Erythroblast (primary cell): ENCODE data around the gene CCDC88B.
"Not testable (repeated sequence)": the region's sequence is repeated elsewhere in the genome, so short reads cannot be mapped to it uniquely, and the experiment has no call there.

Experiments
- DNase-seq, 2 experiments: peaks; one replicate each; lab custom pipeline; 2025; lab: John Stamatoyannopoulos, UW
- GATA1 ChIP-seq: IDR thresholded peaks from 2 replicates; pipeline ENCODE4 v1.6.1; 2011; ENCODE audit warnings: low read depth, mild to moderate bottlenecking, control low read depth, low read length, moderate library complexity
- POLR2A ChIP-seq: IDR thresholded peaks from 2 replicates; pipeline ENCODE4 v1.6.1; 2011; ENCODE audit warnings: mild to moderate bottlenecking, low read length

Gene CCDC88B

DNA sequence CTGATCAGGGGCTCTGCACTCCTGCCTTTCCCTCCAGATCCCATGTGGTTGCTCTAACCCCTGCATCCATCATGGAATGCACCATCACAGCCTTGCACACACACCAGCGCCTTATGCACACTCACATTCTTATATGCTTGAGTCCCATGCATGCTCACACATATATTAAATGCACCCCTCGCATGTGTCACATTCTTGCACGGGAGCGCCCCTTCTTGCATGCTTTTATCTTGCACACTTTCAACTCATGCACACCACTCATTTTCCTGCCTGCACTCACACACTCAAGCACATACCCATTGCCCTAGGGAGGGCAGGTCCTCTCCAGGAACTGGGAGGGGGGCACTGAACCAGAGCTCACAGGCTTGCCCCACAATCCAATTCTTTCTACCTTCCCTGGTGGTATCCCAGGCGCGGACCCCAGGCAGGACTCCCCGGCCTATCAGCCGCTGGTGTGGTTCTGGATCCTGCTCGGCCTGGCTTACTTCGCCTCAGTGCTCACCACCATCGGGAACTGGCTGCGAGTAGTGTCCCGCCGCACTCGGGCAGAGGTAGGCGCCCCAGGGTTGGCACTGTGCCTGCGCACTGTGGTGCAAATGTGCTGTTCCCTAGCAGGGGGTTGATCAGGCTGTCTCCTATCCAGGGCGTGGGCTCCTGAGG, 42.2 kb upstream of the CCDC88B start:
- TF ChIP-seq GATA1, result no peak
- TF ChIP-seq POLR2A, result no peak
- DNase-seq, result no peak

DNA sequence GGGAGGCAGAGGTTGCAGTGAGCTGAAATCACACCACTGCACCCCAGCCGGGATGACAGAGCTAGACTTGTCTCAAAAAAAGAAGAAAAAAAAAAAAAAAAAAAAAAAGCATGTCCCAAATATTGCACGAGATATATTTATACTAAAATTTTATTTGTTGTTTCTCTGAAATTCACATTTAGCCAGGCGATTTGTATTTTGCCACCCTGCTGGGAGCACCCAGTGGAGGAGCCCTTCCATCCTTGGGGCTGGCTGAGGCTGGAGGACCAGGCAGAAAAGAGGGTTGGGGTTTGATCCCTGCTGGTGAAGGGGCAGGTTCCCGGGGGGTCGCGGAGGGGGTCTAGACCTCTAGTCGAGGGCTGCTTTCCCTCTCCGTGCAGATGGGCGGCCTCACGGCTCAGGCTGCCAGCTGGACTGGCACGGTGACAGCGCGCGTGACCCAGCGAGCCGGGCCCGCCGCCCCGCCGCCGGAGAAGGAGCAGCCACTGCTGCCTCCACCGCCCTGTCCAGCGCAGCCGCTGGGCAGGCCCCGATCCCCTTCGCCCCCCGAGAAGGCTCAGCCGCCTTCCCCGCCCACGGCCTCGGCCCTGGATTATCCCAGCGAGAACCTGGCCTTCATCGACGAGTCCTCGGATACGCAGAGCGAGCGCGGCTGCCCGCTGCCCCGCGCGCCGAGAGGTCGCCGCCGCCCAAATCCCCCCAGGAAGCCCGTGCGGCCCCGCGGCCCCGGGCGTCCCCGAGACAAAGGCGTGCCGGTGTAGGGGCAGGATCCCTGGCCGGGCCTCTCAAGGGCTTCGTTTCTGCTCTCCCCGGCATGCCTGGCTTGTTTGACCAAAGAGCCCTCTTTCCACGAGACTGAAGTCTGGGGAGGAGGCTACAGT, 40.8 kb upstream of the CCDC88B start:
- DNase-seq, result peak; percentile 39 to 67

DNA sequence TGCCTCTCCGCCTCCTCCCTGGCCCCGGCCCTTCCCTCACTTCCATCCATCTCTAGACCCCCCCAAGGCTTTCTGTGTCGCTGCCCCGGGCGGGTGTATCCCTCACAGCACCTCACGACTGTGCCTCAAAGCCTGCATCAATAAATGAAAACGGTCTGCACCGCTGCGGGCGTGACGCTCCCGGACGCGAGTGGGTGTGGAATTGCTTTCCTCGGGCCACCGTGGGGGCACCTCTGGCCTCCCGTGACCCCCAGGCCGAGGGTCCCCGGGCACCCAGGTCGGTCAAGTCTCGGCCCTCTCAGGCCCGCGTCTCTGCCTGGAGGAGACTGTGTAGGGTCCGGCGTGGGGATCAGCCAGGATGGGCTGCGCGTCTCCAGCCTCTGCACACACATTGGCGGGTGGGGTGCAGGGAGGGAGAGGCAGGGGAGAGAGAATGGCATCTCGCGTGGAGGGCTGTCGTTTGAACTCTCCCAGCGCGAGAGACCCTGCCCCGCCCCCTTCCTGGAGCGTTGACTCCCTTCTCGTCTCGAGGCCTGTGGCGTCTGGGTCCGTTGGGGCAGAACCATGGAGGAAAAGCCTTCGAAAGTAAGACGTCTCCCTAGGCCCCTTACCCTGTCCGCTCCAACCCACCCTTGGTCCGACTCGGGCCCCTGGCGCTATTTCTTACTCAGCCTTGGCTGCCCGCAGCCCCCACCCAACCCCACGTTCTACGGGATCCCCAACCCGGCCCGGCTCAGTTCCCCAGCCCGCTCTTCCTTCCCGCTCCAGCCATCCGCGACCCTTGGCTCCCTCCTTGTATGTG, 40.0 kb upstream of the CCDC88B start, which contains the start of gene CATSPERZ:
CATSPERZ (plus strand) TSS at position 512 of the 802 bp plus-strand sequence; CDS start at position 565, 53 bp downstream.
- no peak for TF ChIP-seq POLR2A
- DNase-seq, result no peak

More for the DNA sequence above, 40.8 kb upstream of the CCDC88B start:
- TF ChIP-seq GATA1, result no peak
- no peak for TF ChIP-seq POLR2A

DNA sequence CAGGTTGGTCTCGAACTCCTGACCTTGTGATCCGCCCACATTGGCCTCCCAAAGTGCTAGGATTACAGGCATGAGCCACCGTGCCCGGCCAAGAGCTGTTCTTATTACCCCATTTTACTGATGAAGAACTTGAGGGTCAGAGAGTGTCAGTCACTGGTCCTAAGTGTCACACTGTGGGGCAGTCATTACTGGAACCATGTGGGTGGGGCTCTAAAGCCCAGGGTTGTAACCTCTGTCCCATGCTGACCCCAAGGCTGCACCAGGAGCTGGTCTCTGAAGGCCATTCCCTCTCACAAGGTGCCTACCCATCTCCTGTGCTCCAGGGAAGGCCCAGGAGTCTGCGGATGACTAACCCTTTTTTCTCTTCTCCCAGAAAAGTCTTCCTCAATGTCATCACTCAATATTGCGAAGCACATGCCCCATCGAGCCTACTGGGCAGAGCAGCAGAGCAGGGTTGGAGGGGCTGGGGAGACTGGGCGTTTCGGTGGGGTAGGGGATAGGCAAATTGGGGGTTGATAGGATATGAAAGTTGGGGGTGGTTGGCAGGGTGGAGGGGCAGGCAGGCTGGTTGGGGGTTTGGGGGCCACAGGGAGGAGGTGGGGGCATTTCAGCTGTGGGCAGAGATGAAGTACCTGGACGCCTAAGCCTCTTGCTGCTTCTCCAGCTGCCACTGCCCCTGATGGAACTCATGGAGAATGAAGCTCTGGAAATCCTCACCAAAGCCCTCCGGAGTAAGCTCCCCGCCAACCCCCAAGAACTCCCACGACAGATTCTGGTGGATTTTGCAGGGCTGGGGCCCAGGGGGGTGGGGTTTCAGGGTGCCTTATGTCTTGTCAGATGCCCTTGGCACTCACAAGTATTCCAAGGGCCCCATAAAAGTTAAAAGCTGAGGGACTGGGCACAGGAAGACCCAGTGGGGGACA, 36.6 kb upstream of the CCDC88B start:
- TF ChIP-seq GATA1 (no peak), POLR2A (no peak)
- DNase-seq, result no peak

DNA sequence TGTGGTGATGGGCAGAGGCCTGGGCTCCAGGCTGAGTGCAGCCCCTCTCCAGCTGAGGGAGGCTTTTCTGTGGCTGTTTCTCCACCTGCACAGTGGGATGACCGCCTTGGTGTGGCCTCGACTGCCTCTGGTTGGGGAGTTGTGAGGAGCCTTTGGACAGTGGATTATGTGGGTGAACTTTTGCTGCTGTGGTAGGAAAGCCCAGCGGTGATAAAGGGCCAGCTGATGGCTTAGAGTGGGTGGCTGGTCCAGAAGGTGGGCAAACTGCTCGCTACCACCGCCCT, 36.0 kb upstream of the CCDC88B start:
- DNase-seq, result no peak
- TF ChIP-seq GATA1 (no peak), POLR2A (no peak)

DNA sequence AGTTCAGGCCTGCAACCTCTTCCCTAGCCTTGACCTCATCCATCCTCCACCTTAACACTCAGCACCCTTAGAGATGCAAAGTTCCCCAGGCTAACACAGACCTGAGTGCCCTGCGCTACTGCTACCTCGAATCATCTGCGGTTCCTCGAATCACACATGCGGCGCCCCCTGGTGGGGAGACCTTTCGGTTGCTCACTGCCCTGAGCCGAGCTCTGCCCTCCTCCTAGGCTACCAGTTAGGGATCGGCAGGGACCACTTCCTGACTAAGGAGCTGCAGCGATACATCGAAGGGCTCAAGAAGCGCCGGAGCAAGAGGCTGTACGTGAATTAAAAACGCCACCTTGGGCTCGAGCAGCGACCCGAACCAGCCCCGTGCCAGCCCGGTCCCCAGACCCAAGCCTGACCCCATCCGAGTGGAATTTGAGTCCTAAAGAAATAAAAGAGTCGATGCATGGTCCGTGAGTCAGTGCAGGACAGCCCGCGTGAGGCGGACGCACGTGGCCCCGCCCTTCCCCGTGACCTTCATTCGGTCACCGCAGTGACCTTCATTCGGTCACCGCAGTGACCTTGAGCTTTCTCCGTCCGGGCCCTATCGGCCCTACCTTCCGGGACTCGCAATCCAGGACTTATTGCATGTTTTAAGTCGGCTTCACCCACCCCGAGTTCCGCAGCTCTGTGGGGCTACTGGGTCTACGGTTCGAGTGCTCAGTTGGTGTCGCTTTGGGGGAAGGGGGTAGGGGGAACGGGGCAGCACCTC, 35.5 kb upstream of the CCDC88B start:
- DNase-seq, result peak; percentile 93 to 95
- TF ChIP-seq GATA1 (no peak), POLR2A (peak; percentile 40)

DNA sequence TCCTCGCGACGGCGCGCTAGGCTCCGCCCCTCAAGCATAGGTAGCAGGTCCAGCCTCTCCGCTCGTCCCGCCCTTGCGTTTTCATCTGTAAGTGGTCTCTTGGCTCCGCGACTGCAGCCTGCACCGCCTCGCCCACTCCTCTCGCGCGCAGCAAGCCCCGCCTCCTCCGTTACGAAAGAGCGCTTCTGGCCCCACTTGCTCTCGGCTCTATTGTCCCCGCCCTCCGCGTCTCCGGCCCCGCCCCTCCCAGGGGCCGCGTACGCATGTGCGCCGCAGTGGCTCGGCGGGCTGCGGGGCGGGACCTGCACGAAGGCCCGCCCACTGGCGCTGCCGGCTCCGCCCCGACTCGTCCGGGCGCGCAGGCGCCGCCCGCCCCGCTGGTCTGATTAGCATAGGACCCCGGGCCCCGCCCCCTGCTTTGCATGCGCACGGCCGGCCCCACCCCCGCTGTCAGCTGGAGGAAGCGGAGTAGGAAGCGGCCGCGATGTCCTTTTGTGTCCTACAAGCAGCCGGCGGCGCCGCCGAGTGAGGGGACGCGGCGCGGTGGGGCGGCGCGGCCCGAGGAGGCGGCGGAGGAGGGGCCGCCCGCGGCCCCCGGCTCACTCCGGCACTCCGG, 34.8 kb upstream of the CCDC88B start, which contains the start of gene ESRRA:
ESRRA (plus strand) TSS at position 450 of the 616 bp plus-strand sequence. CDS start 1,656 bp downstream, outside the sequence.
- TF ChIP-seq POLR2A, result no peak
- no peak for TF ChIP-seq GATA1
- peak; percentile 100 for DNase-seq

DNA sequence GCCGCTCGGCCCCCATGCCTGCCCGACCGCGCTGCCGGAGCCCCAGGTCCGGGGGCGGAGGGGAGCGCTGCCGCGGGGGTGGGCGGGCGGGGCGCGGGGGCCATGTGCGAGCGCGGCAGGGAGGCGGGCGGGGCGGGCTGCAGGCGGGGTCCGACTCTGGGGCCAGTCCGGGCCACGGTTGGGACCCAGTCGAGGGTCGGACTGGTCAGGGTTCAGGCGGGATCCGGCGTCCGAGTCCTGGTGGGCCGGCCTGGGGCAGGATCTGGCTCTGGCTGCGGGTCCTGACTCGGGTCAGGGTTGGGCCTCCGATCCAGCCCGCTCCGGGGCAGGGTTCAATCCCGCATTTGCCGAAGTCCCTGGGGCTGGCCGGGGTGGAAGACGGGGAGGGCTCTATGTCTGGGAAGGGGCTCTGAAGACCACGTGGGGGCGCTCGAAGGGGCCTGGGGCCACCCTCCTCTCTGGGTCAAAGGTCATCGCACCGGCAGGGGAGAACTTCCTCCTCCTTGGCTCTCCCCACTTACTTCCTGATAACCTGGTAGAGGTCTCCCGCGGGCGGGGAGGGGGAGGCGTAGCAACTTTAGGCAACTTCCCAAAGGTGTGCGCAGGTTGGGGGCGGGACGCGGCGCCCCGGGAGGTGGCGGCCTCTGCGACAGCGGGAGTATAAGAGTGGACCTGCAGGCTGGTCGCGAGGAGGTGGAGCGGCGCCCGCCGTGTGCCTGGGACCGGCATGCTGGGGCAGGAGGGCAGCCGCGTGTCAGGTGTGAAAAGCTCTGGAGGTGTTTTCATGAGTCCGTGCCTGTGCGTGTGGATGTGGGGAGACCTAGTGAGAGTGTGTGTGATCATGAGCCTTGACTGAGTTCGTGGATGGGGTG, 34.1 kb upstream of the CCDC88B start:
- TF ChIP-seq POLR2A (peak; percentile 13), GATA1 (no peak)
- DNase-seq, result peak; percentile 78 to 82

DNA sequence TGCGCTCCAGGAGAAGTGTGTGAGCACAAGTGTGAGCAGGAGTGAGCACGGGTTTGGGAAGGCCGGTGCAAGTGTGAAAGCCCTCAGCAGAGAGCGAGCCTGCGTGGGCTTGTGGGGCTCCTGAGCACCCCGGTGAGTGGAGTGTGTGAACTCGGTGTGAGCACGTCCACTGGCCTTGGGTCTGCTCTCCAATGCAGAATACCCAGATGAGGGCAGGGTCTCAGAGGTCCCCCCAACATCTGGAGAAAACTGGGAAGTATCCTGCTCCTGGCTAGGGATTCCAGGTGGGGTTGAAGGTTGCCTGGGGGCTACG, 33.5 kb upstream of the CCDC88B start:
- TF ChIP-seq POLR2A (peak; percentile 0), GATA1 (no peak)
- no peak for DNase-seq

DNA sequence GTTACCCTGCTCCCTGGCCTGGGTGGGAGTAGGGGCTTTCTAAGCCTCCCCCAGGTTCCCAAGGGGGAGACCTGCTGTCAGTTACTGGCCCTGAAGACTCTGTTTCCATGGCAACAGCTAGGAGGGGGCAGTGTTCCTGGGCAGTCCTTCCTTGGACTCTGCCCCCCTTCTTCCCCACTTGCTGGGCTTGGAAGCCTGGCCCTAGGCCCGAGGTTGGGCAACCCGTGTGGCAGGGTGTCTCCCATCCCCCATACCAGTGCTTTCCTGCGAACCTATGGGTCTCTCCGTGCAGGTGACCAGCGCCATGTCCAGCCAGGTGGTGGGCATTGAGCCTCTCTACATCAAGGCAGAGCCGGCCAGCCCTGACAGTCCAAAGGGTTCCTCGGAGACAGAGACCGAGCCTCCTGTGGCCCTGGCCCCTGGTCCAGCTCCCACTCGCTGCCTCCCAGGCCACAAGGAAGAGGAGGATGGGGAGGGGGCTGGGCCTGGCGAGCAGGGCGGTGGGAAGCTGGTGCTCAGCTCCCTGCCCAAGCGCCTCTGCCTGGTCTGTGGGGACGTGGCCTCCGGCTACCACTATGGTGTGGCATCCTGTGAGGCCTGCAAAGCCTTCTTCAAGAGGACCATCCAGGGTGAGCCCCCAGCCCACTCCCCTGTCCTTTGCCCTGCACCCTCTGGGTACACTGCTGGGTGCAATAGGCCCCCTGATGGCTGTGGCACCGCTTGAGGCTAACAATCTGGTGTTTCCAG, 33.0 kb upstream of the CCDC88B start:
- DNase-seq, result no peak
- TF ChIP-seq GATA1 (no peak), POLR2A (no peak)

DNA sequence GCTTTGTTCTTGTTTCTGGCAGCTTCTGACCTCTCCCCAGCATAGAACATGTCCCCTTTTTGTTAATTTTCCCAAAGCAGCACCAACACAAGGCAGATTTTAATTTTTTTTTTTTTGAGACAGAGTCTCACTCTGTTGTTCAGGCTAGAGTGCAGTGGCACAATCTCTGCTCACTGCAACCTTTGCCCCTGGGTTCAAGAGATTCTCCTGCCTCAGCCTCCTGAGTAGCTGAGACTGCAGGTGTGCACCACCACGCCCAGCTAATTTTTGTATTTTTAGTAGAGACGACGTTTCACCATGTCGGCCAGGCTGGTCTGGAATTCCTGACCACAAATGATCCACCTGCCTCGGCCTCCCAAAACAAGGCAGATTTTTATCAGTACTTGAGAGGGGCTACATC, 32.2 kb upstream of the CCDC88B start:
- not testable (repeated sequence) for DNase-seq
